A549 (cell line): ENCODE data around the gene FBXW5. TPM values are rescaled to one million over a fixed set of nuclear protein-coding genes. Genes with fewer than 3 reads are reported as not detected.

ENCODE experiments used
- ATAC-seq, 2 experiments: fragments of 200-7000 bp in 1 of 2; fragments of >200 bp in 1 of 2; cut with Nextera tagmentation in 1 of 2; cut with Tn5 transposase in 1 of 2; 3 replicates each; pipeline versions ENCODE4 v1.8.0 to v1.9.1; 2018 to 2020; ENCODE audit warnings: mild to moderate bottlenecking in 1 of 2, moderate library complexity in 1 of 2
- CTCF ChIA-PET: fragments of 300-600 bp; sonication (Branson Sonifier 250); formaldehyde crosslinking; extraction: SDS; loops from one replicate; lab custom pipeline; 2021; ENCODE audit warnings: antibody characterized with exemption, inconsistent platforms; lab: Yijun Ruan, JAX
- POLR2A ChIA-PET: fragments of 350-600 bp; formaldehyde crosslinking; extraction: SDS; loops from one replicate; lab custom pipeline; 2021; ENCODE audit warnings: antibody characterized with exemption, inconsistent platforms; lab: Yijun Ruan, JAX
- DNase-seq, 2 experiments: peaks; one replicate each; pipeline versions ENCODE4 v3.0.0 to v3.0.0-alpha.2; 2011 to 2016; ENCODE audit warnings: low read depth in 1 of 2, low spot score in 1 of 2
- FAIRE-seq: peaks from 2 replicates; lab custom pipeline; 2011; peaks lifted over from hg19 to GRCh38; lab: Jason Lieb, UNC
- H3K27ac ChIP-seq, 2 experiments: fragments of >200 bp; sonication (Bioruptor Twin); formaldehyde crosslinking; 3 replicates each; pipeline ENCODE4 v1.5.1; 2016 to 2017
- H3K4me1 ChIP-seq: fragments of >200 bp; sonication (Bioruptor Twin); formaldehyde crosslinking; 3 replicates; pipeline ENCODE4 v1.6.1; 2016
- H3K4me2 ChIP-seq: fragments of >200 bp; sonication (Bioruptor Twin); formaldehyde crosslinking; 3 replicates; pipeline ENCODE4 v1.6.1; 2016
- H3K4me3 ChIP-seq: fragments of >200 bp; sonication (Bioruptor Twin); formaldehyde crosslinking; 3 replicates; pipeline ENCODE4 v1.5.1; 2016
- H3K9me3 ChIP-seq: fragments of >200 bp; sonication (Bioruptor Twin); formaldehyde crosslinking; 3 replicates; pipeline ENCODE4 v1.6.1; 2016
- ATOH8 ChIP-seq: fragments of 250-450 bp; sonication (Bioruptor Pico); IDR thresholded peaks from 2 replicates; pipeline ENCODE4 v1.5.0; 2020; ENCODE audit warnings: low read depth, mild to moderate bottlenecking, moderate library complexity
- CBX2 ChIP-seq: fragments of 200-600 bp; sonication (generic); IDR thresholded peaks from 2 replicates; pipeline ENCODE4 v1.6.1; 2016; ENCODE audit warnings: low read depth, mild to moderate bottlenecking, borderline replicate concordance
- CHD2 ChIP-seq: fragments of 150-350 bp; IDR thresholded peaks from 2 replicates; pipeline ENCODE4 v1.6.1; 2014; ENCODE audit warnings: low read length; ENCODE audit not compliant: partially characterized antibody
- FOSL2 ChIP-seq, 2 experiments: fragments of 450-650 bp in 1 of 2; fragments of >200 bp in 1 of 2; sonication (Bioruptor Twin) in 1 of 2; formaldehyde crosslinking; IDR thresholded peaks; 2 replicates each; pipeline versions ENCODE4 v1.5.0 to v1.6.1; 2016 to 2020; ENCODE audit warnings: mild to moderate bottlenecking in 1 of 2, moderate library complexity in 1 of 2
- FOXS1 ChIP-seq: fragments of 250-450 bp; sonication (Bioruptor Pico); IDR thresholded peaks from 2 replicates; pipeline ENCODE4 v1.5.0; 2020; ENCODE audit warnings: mild to moderate bottlenecking, moderate library complexity
- GATA3 ChIP-seq: IDR thresholded peaks from 2 replicates; pipeline ENCODE4 v1.6.1; 2012; ENCODE audit warnings: borderline replicate concordance
- HDAC2 ChIP-seq: fragments of 200-600 bp; sonication (generic); IDR thresholded peaks from 2 replicates; pipeline ENCODE4 v1.6.1; 2016
- HMGXB4 ChIP-seq: fragments of 250-450 bp; sonication (Bioruptor Pico); IDR thresholded peaks from 2 replicates; pipeline ENCODE4 v1.5.0; 2021; ENCODE audit warnings: mild to moderate bottlenecking, moderate library complexity, borderline replicate concordance
- HOXA7 ChIP-seq: fragments of 250-450 bp; sonication (Bioruptor Pico); IDR thresholded peaks from 2 replicates; pipeline ENCODE4 v1.5.0; 2020; ENCODE audit warnings: mild to moderate bottlenecking, moderate library complexity
- HOXB5 ChIP-seq: fragments of 250-450 bp; sonication (Bioruptor Pico); IDR thresholded peaks from 2 replicates; pipeline ENCODE4 v1.5.0; 2020; ENCODE audit warnings: mild to moderate bottlenecking, moderate library complexity
- JUN ChIP-seq, 2 experiments: fragments of >200 bp; sonication (Bioruptor Twin); formaldehyde crosslinking; IDR thresholded peaks; 2 replicates in 1 of 2; 3 replicates in 1 of 2; pipeline ENCODE4 v1.6.1; 2016 to 2017
- KDM1A ChIP-seq: fragments of 200-600 bp; sonication (generic); IDR thresholded peaks from 2 replicates; pipeline ENCODE4 v1.6.1; 2016; ENCODE audit warnings: low read depth, mild to moderate bottlenecking
- MAZ ChIP-seq: fragments of 150-350 bp; IDR thresholded peaks from 2 replicates; pipeline ENCODE4 v1.6.1; 2014; ENCODE audit warnings: antibody characterized with exemption, low read depth, low read length, borderline replicate concordance
- MYC ChIP-seq: IDR thresholded peaks from 2 replicates; pipeline ENCODE4 v1.6.1; 2012; ENCODE audit warnings: mild to moderate bottlenecking, inconsistent platforms, low read length, improper control_type of control experiment, borderline replicate concordance
- NFE2L2 ChIP-seq: fragments of 150-350 bp; conservative IDR thresholded peaks from 2 replicates; pipeline ENCODE4 v1.6.1; 2014; ENCODE audit warnings: low read length
- NPAS2 ChIP-seq: fragments of 250-450 bp; sonication (Bioruptor Pico); IDR thresholded peaks from 2 replicates; pipeline ENCODE4 v1.8.0; 2022; ENCODE audit warnings: mild to moderate bottlenecking, moderate library complexity, borderline replicate concordance
- PBX3 ChIP-seq: IDR thresholded peaks from 2 replicates; pipeline ENCODE4 v1.6.1; 2012
- PHF8 ChIP-seq: fragments of 200-600 bp; sonication (generic); IDR thresholded peaks from 2 replicates; pipeline ENCODE4 v1.6.1; 2016; ENCODE audit warnings: low read depth, mild to moderate bottlenecking, antibody characterized with exemption, moderate library complexity, borderline replicate concordance
- RFX5 ChIP-seq: fragments of 450-650 bp; IDR thresholded peaks from 2 replicates; pipeline ENCODE4 v1.7.1; 2014; ENCODE audit warnings: antibody characterized with exemption, mild to moderate bottlenecking, moderate library complexity
- SMC3 ChIP-seq: fragments of >200 bp; sonication (Bioruptor Twin); formaldehyde crosslinking; IDR thresholded peaks from 3 replicates; pipeline ENCODE4 v1.6.1; 2018; ENCODE audit warnings: inconsistent platforms
- TP53 ChIP-seq: fragments of 250-450 bp; sonication (Bioruptor Pico); IDR thresholded peaks from 2 replicates; pipeline ENCODE4 v1.5.0; 2021; ENCODE audit warnings: mild to moderate bottlenecking, moderate library complexity
- ZC3H11A ChIP-seq: fragments of 450-650 bp; IDR thresholded peaks from 2 replicates; pipeline ENCODE4 v1.6.1; 2014; ENCODE audit warnings: antibody characterized with exemption, mild to moderate bottlenecking
- ZFP36 ChIP-seq: fragments of 450-650 bp; IDR thresholded peaks from 2 replicates; pipeline ENCODE4 v1.6.1; 2014; ENCODE audit warnings: borderline replicate concordance; ENCODE audit not compliant: partially characterized antibody
- ZNF302 ChIP-seq: fragments of 250-450 bp; sonication (Bioruptor Pico); IDR thresholded peaks from 2 replicates; pipeline ENCODE4 v1.9.0; 2021; ENCODE audit warnings: inconsistent platforms, mild to moderate bottlenecking, moderate library complexity
- WGBS: methylation state at CpG from one replicate; pipeline ENCODE4 v1.1.6; 2017; ENCODE audit errors: missing lambda C conversion rate; 5-methylcytosine and 5-hydroxymethylcytosine counted together
- polyA plus RNA-seq, 4 experiments: library from polyadenylated mRNA; depleted of rRNA in 3 of 4; stranded (reverse); fragments of >200 nt; fragmentation: RNase III in 1 of 4; extraction: RNeasy Plus Mini Kit Qiagen cat#74134 plus additional on column Dnase treatment in 1 of 4; gene quantifications; 2 replicates in 3 of 4; 3 replicates in 1 of 4; pipeline ENCODE4 v1.2.3, GENCODE V29; 2011 to 2017

FBXW5 gene
- polyA plus RNA-seq, 2 of the 4 experiments (the other 2 are of a cell fraction), result 37.5 to 59.5 TPM

- peak; percentile 60; the same call in 1 of the 2 replicates for TF ChIP-seq HOXB5 (CRISPR knock-in tag)
- TF ChIP-seq HMGXB4, result no peak
- TF ChIP-seq TP53, result no peak
- peak in 1 of 2 experiments; percentile 83; a peak in 2 of 5 replicates for TF ChIP-seq JUN (IDR thresholded peaks at IDR 0.05)
- TF ChIP-seq RFX5, result no peak
- peak; percentile 23; the same call in 1 of the 2 replicates for TF ChIP-seq PHF8
- TF ChIP-seq NFE2L2, result no peak
- no peak for TF ChIP-seq HDAC2
- no peak for TF ChIP-seq CBX2
- TF ChIP-seq HOXA7 (CRISPR knock-in tag), result no peak
- no peak for TF ChIP-seq CHD2
- no peak for TF ChIP-seq KDM1A
These were observed 47.7 kb upstream of the FBXW5 start, which contains the start of gene PAXX (continued) for GRCh38 chr9:136991993-136992818.

GRCh38 chr9:136990242-136990911, 45.8 kb upstream of the FBXW5 start:
- H3K4me3 ChIP-seq, result no peak overlapping the region
- FAIRE-seq, result no peak
- H3K4me1 ChIP-seq, result peaks cover 27% of the 10 kb centered on the region
- no peak for DNase-seq
- CTCF ChIA-PET, result interaction anchor here (0.9 to 4.7 kb wide), 6 partner anchors 39 to 148 kb away, joined by 3 to 29 read pairs (median 6); partner anchors contain the start of genes ABCA2 and AJM1
- H3K9me3 ChIP-seq, result peaks cover 3% of the 10 kb centered on the region; the same call in 1 of the 3 replicates
- WGBS, result 81% methylated on average over 10 of the region's 10 CpGs
- POLR2A ChIA-PET, result interaction anchor here (1.9 kb wide), 1 partner anchor 96 kb away, joined by 6 read pairs; the partner anchor contains the start of gene MAN1B1
- H3K27ac ChIP-seq, result peak overlapping the region; percentile 21 to 97; a peak in 3 of 6 replicates
- 0 out of 3 replicates have a peak overlapping the region, but pooled peaks have one; percentile 10 for H3K4me2 ChIP-seq
- no peak for TF ChIP-seq FOXS1
- TF ChIP-seq ATOH8, result no peak
- no peak for TF ChIP-seq FOSL2 (IDR thresholded peaks at IDR 0.05)
- TF ChIP-seq FOSL2 (CRISPR knock-in tag; IDR thresholded peaks at IDR 0.05), result no peak
- no peak for TF ChIP-seq ZC3H11A
- no peak for TF ChIP-seq MYC
- TF ChIP-seq ZFP36, result no peak
- TF ChIP-seq, all 56 proteins: peak for 0
- no peak for ATAC-seq

GRCh38 chr9:136988872-136989271, 44.3 kb upstream of the FBXW5 start:
- DNase-seq, result no peak
- Histone ChIP-seq H3K4me1 (peaks cover 25% of the 10 kb centered on the region; the same call in 2 of the 3 replicates), H3K9me3 (peaks cover 3% of the 10 kb centered on the region; the same call in 1 of the 3 replicates), H3K27ac (peak overlapping the region in 1 of 2 experiments; percentile 14; a peak in 1 of 6 replicates), H3K4me3 (no peak overlapping the region), H3K4me2 (no peak overlapping the region)
- WGBS, result 95% methylated on average over 4 of the region's 4 CpGs
- POLR2A ChIA-PET, result no interaction called here
- CTCF ChIA-PET, result interaction anchor here (0.6 to 3.6 kb wide), 7 partner anchors 8 to 238 kb away, joined by 3 to 23 read pairs (median 3); partner anchors contain the start of gene ABCA2
- no peak for FAIRE-seq
- ATAC-seq, result no peak
- TF ChIP-seq ZNF302 (CRISPR knock-in tag) (no peak), HMGXB4 (no peak), ATOH8 (no peak), ZFP36 (no peak), GATA3 (no peak), ZC3H11A (no peak), HDAC2 (no peak), TP53 (no peak), NPAS2 (no peak), PBX3 (no peak), MAZ (no peak), SMC3 (no peak)
